Endothelial cell of hepatic sinusoid (primary cell): ENCODE results near the gene ACSL3.
"Not testable (repeated sequence)": the region's sequence is repeated elsewhere in the genome, so short reads cannot be mapped to it uniquely, and the experiment has no call there.

Experiments
- in situ Hi-C: cut with HindIII; loops from 2 replicates; pipeline ENCODE4 v1.10.0; 2017; ENCODE audit warnings: low sequenced_read_pairs

Gene ACSL3

DNA sequence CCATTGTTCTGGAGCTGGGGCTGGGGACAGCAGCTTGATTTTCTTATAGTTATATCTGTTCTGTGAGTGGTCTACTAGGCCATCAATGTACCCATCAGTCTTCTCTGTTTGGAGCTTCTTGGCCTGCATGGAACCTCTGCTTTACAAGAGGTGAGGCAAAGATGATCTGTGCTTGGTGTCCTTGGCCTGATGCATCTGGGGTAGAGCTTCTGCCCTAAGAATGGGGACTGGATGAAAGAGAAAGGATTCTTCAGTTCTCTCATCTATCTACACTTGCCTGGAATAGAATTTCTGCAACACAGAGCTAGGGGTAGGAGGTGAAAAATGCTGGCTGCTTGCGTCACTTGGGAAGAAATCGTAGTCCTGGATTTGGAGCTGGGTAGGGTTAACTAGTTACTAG is 46.2 kb downstream of the ACSL3 start:
- in situ Hi-C loops, result loop anchor here (5.0 kb wide), 1 partner anchor 45 kb away; the partner anchor contains the start of gene ACSL3

DNA sequence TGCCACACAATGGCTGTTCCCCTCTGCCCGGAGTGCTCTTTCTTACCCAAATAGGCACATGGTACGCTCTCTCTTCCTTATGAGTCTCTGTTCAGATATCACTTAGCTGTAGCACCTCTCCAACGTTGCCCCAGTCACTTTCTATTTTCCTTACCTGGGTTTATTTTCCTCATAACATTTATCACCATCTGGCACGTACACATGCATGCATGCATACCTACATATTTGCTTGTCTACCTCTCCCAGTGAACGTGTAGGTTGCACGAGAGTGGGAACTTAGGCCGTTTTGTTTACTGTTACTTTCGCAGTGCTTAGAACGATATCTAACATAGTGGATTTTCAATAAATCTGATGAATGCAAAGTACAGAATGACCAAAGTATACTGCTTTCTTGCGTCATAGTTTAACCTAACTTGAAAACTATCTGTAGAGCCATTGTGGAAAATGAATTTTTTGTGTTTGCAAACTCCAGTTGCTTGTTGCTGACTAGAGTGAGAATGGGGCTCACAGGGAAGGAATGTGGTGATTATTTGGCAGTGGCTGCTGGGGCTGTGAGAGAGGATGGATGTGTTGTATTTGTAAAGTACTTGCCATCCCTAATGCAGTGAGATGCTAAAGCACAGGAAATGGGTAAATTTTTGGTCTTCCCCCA is 47.1 kb downstream of the ACSL3 start:
- in situ Hi-C loops, result loop anchor here (5.0 kb wide), 1 partner anchor 46 kb away; the partner anchor contains the start of gene ACSL3

DNA sequence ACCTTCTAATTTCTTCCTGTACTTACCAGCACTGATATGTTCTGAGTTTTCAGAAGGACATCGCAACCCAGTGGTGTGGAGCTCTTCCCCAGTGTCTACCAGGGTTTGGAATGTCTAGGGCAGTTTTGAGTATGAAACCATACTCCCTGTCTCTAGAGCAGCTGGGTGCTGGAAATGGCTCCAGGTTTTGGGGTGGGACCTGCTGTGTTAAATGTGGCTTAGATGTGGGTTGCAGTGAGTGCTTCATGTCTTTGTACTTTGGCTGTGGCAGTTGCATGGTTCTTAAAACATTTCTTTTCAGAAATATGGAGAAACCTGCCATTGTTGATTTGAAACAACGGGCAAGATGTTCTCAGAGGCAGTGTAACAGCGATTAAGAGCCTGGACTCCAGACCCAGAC is 48.5 kb downstream of the ACSL3 start:
- in situ Hi-C loops, result loop anchor here (5.0 kb wide), 1 partner anchor 47 kb away; the partner anchor contains the start of gene ACSL3

DNA sequence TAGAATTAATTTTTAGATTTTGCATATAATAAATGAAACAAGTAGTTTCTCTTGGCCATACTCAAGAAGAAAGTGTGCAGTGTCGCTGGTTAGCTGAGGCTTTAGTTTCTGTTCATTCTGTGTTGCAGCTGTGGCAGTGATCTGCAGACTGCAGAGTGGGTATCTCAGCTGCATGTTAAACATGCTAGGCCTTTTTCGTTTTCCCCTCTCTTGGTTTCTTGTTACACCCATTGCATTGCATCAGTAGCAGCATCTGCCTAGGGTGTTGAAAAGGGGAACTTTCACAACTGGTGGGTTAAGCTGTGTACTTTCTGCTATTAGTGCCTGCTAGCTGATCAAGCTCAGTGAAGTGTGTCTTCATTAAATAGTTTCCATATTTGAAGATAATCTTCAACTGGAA is 51.3 kb downstream of the ACSL3 start:
- in situ Hi-C loops, result loop anchor here (5.0 kb wide), 1 partner anchor 35 kb away; no protein-coding TSS in a partner anchor

DNA sequence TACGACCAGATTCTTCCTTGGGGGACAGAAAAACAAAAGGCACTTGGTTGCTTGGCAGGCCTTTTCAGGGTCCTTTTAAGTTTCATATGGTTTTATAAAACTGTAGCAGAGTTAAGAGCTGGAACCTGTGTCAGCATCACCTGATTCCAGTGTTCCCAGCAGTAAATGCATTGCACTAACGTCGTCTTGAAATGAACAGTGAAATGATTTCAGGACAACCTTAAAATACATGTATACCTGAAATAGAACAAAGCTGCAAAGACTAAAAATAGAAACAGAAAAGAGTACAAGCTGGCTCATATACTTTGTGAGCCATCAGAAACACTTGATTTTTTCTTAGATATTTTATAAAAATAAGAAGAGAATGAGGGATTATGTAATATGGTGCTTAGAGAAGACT is 51.9 kb downstream of the ACSL3 start:
- in situ Hi-C loops, result loop anchor here (5.0 kb wide), 1 partner anchor 35 kb away; no protein-coding TSS in a partner anchor

DNA sequence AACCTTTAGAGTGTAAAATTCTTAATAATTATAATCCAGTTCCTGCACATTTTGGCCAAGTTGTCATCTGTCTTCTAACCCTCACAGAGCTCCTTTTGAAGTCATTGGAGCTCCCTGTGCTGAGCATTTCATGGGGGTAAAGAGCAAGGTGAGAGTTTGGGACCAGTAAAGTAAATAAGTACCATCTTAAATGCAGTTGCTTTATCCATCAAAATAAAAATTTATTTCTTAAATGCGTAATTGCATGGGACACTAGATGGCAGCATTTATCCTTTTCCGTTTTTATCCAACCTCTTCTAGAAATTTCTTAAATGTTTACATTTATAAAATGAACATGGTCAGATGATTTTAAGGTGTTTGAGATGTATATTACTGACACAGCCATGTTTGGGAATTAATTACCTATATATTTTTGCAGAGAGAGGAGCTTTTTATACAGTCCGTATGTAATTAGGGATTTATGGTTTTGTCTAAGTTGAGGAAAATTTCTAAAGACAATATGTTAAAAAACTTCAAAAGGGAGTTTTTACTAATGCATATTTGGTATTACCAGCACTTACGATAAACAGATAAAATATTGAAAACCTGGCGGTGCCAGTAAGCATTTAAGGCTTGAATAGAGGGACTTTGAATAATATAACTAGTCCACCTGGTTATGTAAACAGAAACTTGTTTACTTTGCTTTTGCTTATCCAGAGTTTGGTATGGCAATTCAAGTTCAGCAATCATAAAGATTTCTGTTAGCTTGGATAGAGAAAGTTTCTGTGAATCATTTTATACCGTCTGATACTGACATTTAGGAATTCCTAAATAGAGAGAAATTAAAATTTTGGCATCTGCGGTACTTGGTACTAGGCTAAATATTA is 54.5 kb downstream of the ACSL3 start:
- in situ Hi-C loops, result no loop called here

DNA sequence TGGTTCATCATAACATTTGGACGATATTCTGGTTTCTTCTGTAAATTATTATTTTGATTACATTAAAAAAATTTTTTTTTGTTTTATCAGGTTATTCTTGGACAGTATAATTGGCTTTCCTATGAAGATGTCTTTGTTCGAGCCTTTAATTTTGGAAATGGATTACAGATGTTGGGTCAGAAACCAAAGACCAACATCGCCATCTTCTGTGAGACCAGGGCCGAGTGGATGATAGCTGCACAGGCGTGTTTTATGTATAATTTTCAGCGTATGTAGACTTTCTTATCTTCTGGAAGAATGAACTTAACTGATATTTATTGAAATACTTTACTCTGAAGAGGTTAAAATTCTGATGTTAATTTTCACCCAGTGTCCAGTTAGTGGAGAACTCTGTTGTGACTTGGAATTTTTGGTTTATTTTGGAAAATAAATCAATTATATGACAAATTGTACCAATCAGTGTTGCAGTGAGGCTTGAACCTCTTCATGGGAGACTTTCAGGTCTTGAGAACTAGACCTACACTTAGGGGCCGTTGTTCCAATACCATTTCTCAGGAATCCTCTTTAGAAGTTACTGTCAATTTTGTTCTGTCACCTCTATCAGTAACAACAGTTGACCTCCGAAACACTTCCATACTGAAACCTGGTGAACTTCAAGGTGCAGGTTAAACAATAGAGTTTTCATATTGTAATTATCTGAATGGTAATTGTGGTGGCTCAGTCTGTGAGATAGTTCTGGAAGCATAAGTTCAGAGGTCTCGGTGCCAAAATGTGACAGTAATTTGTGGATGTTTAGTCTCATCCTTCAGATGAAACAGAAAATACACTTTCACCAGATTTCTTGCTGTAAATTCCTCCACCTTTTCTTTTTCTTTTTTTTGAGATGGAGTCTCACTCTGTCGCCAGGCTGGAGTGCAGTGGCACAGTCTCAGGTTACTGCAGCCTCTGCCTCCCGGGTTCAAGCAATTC is 55.7 kb downstream of the ACSL3 start:
- in situ Hi-C loops, result no loop called here

DNA sequence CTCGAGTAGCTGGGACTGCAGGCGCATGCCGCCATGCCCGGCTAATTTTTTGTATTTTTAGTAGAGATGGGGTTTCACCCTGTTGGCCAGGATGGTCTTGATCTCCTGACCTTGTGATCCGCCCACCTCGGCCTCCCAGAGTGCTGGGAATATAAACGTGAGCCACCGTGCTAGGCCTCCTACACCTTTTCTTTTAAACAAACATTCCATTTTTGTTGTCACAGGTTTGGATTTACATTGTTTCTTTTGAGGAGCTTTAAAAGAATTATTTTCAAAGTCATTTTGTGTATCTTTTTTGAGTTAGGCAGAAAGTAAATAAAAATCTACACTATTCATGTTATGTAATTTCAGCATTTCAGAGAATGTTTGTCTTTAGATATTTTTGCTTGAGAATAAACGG is 56.4 kb downstream of the ACSL3 start:
- in situ Hi-C loops, result not testable (repeated sequence)

DNA sequence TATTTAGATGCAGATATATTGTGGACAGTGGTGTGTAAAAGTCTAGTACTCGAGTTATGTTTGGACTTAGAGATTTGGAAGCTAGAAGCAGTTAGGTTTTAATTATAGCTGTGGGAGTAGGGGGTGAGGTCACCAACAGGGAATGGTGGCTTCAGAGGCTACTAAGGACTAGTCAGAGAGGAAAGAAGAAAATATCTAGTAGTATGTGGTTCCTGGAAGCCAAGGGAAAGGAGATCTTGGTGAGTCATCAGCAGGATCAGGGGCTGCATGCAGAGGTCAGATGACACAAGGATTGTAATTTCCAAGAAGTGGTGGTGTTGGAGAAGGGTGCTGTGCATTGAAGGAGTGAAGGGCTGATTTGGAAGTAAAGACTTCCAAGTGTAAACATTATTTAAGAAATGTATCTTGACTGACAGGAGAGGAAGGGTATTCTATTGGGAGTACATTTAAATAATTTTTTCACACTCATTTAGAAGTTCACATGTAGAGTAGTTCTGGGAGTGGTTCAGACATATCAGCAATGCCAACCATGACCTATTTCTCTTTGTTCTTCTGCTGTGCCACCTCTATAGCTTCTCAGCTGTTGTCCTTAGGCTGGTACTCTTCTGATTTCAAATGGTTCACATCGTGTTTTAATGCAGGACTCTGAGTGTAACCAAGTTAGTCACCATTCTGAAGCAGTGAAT is 59.1 kb downstream of the ACSL3 start:
- in situ Hi-C loops, result no loop called here

DNA sequence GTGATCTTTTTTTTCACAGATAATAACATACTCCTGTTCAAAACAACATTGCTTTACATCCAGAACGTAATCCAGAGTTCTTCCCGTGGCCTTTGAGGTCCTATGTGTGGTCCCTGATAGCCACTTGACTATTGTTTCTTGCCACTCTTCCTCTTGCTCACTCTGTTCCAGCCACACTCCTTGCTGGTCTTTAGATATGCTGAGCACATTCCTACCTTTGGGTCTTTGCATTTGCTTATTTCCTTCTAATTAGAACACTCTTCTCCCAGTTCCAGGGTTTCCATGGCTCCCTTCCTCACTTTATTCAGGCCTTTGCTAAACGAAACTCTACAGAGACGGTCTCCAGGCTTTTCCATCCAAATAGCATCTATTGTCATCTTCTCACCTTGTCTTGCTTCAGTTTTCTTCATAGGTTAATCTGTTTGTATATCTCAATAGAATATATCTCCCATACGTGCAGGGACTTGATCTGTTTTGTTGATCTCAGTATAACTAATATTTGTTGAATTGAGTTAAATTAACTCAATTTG is 59.9 kb downstream of the ACSL3 start:
- in situ Hi-C loops, result no loop called here

DNA sequence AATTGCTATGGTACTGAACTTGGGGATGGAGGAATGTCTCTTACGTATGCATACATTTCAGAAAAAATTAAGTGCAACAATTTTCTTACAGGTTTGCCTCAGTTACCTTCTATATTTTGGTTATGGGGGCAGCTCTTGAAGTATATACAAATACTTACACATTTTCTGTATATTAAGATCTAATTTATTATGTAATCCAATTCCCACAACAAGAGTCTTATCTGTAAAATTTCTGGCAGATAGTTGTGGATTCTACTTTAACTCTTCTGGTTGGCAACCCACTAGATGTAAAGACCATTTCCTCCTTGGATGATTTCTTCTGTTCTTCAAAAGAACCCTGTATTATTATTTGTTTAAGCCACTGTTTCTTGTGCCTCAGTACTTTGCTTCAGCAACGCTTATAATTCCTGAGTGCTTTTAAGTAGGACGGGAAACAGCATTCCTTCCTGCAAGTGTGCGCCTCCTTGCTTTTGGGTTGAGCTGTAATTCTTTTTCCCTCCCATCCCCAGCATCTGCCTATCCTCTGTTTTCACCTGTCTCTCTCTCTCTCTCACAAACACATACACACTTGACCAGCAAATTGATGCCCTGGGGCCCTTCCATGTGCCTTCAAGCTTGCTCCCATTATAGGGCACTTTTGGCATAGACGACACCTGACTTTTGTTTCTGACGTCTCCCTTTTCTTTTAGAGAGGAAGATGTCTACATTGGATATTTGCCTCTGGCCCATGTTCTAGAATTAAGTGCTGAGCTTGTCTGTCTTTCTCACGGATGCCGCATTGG is 61.4 kb downstream of the ACSL3 start:
- in situ Hi-C loops, result no loop called here

DNA sequence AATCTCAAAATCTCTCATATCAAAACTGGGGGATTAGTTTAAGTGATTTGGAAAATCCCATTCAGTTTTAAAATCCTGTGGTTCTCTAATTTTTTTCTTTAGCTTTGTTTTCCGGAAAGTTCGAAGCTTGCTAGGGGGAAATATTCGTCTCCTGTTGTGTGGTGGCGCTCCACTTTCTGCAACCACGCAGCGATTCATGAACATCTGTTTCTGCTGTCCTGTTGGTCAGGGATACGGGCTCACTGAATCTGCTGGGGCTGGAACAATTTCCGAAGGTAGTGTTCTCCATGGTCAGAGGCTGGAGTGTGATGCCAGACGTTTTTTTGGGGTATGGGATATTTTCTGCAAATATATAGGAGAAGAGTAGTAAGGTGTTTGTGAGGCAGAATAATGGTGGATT is 66.1 kb downstream of the ACSL3 start:
- in situ Hi-C loops, result no loop called here

DNA sequence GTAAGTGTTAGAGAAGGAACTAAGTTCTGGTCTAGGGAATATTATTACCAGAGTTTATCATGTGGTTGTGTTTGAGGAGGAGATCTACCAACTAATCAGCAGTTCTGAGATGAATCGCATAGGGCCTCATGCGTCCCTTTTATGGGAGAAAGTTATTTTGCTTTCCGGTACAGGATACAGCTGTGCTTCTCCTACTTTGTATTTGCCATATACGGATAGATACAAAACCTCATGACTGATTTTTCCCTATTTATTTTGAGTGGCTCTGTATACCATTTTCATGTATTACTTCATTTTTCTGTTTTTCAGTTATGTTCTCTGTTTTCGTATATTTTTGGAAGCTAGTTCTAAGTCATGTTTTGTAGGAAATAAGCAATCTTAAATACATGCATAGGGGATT is 66.8 kb downstream of the ACSL3 start:
- in situ Hi-C loops, result no loop called here

DNA sequence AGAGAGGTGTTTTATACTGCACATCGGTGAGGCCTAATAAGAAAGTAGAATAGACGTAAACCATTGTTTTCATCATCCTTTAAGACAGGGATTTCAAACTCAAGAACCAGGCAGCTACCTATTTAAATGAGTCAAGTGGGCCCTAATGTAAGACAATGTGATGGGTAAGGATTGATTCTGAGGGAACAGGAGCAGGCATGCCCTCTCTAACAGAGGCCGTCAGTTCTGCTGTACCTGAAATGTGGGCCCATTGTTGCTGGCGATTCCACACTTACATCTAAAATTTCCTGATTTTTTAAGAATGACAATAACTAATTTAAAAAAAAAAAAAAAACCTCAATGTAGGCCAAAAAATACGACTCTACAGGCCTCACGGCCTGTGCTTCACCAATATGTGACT is 67.5 kb downstream of the ACSL3 start:
- in situ Hi-C loops, result no loop called here

DNA sequence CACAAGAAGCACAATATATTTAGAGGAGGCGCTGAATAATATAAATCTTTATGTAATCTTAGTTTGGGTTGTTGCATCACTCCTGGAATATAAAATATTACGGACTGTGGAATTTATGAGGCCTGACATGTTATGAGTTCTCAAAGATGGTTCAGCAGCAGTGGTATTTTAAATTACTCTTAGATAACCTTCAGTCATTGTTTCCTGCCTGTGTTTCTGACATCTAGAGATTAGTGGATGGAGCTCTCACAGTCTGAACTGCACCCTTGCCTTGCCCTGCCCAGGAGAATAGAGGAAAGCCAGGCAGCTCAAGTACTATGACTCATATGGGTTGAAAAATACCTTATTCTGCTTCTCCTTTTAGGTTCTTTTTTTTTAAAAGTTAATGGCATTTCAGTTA is 70.0 kb downstream of the ACSL3 start:
- in situ Hi-C loops, result no loop called here

DNA sequence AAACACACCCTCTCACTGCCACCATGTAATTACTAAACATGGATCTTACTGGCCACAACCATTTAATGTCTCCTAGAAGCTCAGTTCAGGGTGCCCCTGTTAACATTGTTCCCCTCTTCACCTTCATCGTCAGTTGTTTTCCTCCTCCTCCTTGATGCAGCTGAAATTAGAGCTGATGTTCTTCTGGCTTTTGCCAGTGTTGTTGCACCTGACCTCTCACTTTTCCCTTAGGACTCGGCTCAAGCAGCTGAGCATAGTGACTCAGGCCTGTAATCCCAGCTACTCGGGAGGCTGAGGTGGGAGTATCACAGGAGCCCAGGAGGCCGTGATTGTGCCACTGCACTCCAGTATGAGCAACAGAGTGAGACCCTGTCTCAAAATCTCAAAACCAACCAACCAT is 70.8 kb downstream of the ACSL3 start:
- in situ Hi-C loops, result no loop called here

DNA sequence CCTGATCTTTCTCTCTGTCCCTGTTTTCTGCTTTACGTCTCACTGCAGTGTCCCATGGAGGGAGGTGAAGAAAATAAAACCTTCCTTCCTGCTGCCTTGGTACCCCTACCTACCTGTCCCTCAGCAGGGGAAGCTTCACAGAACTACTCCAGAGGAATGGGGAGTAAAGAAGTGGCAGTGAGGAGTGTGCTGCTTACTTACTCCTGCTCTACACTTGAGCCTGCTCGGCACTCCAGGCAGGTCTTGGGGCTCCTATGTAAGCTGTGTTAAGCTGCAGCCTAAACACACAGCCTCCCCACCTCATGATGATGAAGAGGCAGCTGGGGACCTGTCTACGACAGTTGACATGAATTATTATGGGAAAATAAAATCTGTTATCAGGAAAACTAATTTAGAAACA is 72.6 kb downstream of the ACSL3 start:
- in situ Hi-C loops, result no loop called here

DNA sequence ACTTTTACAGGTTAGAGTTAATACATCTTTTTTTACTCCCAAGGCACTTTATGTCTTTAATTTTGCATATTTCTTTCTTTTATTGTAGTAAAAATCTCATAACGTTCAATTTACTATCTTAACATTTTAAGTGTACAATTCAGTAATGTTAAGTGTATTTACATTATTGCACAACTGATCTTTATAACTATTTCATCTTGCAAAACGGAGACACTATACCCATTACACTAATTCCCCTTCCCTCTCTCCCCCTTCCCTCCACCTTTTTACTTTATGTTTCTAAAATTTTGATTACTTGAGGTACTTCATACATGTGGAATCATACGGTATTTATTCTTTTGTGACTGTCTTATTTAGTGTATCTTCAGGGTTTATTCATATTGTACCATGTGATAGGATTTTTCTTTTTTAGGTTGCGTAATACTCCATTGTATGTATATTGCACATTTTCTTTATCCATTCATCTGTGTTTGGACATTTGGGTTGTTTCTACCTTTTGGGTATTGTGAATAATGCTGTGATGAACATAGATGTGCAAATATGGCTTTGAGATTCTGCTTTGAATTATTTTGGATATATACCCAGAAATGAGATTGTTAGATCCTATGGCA is 75.0 kb downstream of the ACSL3 start:
- in situ Hi-C loops, result no loop called here

DNA sequence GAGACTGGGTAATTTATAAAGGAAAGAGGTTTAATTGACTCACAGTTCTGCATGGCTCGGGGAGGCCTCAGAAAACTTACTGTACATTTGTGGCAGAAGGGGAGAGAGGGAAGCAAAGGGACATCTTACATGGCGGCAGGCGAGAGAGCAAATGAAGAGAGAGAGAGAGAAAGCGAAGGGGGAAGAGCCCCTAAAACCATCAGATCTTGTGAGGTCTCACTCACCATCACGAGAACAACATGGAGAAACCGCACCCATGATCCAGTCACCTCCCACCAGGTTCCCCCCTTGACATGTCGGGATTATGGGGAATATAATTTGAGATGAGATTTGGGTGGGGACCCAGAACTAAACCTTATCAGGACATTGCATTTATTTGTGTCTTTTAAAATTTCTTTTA is 75.9 kb downstream of the ACSL3 start:
- in situ Hi-C loops, result no loop called here
